Peyer's patch (tissue), 4 donors: ENCODE results near the gene OIP5. TPM values are rescaled to one million over a fixed set of nuclear protein-coding genes. Genes with fewer than 3 reads are reported as not detected.

ENCODE experiments used
- DNase-seq, 3 donors: peaks; one replicate each; pipeline ENCODE4 v3.0.0-alpha.2; 2017 to 2019
- H3K27ac ChIP-seq, 4 donors: fragments of 200-600 bp; sonication (generic); one replicate each; pipeline ENCODE4 v1.5.1; 2016 to 2019
- H3K27me3 ChIP-seq, 2 donors: fragments of 200-600 bp; sonication (generic); one replicate each; pipeline ENCODE4 v1.5.1; 2019
- H3K36me3 ChIP-seq, 3 donors: fragments of 200-600 bp; sonication (generic); one replicate each; pipeline ENCODE4 v1.5.1; 2016 to 2019
- H3K4me1 ChIP-seq, 4 donors: fragments of 200-600 bp; sonication (generic); one replicate each; pipeline ENCODE4 v1.5.1; 2016 to 2019
- H3K4me3 ChIP-seq, 4 donors: fragments of 200-600 bp; sonication (generic); 1 replicate in 3 of 4; 2 replicates in 1 of 4; pipeline ENCODE4 v1.5.1; 2016 to 2019; ENCODE audit warnings: mild to moderate bottlenecking in 1 of 4
- H3K9me3 ChIP-seq, 4 donors: fragments of 200-600 bp; sonication (generic); one replicate each; pipeline ENCODE4 v1.5.1; 2016 to 2019; ENCODE audit warnings: mild to moderate bottlenecking in 1 of 4
- CTCF ChIP-seq, 6 experiments: fragments of 450-650 bp in 4 of 6; fragments of 200-600 bp in 2 of 6; sonication (generic) in 1 of 6; IDR thresholded peaks; one replicate each; pipeline ENCODE4 v1.5.1; 2017 to 2019; ENCODE audit warnings: antibody characterized with exemption in 6 of 6, mild to moderate bottlenecking in 3 of 6, moderate library complexity in 1 of 6
- POLR2A ChIP-seq, 2 donors: fragments of 450-650 bp; IDR thresholded peaks; one replicate each; pipeline ENCODE4 v1.5.1; 2017; ENCODE audit warnings: antibody characterized with exemption in 2 of 2, mild to moderate bottlenecking in 2 of 2, moderate library complexity in 2 of 2
- total RNA-seq, 4 donors: library from RNA; depleted of rRNA; stranded (reverse); fragments of >200 nt; gene quantifications; one replicate each; pipeline ENCODE4 v1.1.0, GENCODE V29; 2016

Gene OIP5
- 1 to 10 TPM in 2 of 4 donors, not detected in 2; 1.0 to 1.9 TPM for total RNA-seq

- Histone ChIP-seq H3K9me3 (no peaks in the 10 kb centered on the region), H3K4me1 (peaks cover 0 to 6% (median 4%) of the 10 kb centered on the region in 4 donors), H3K27me3 (no peaks in the 10 kb centered on the region), H3K4me3 (peak within 1 kb of the TSS; percentile 80 to 93 (median 84)), H3K36me3 (no peaks in the 10 kb centered on the region), H3K27ac (peak within 1 kb of the TSS; percentile 60 to 81 (median 77))
- TF ChIP-seq CTCF (IDR thresholded peaks at IDR 0.05), result peak in 4 of 6 experiments; percentile 44 to 76 (median 60)
- peak; percentile 16 to 72 for TF ChIP-seq POLR2A (IDR thresholded peaks at IDR 0.05)
- peak; percentile 97 to 99 (median 99) for DNase-seq
Observed at GRCh38 chr15:41332194-41333025, at the start of gene OIP5, which contains the start of gene NUSAP1. TSS of gene OIP5 (minus strand) at chr15:41332591. CDS start at chr15:41332561, 30 bp downstream. TSS of gene NUSAP1 (plus strand) at chr15:41332881. CDS start at chr15:41332958, 77 bp downstream.

- DNase-seq, result no peak
- no peaks in the 10 kb centered on the region for H3K27me3 ChIP-seq
- no peaks in the 10 kb centered on the region for H3K9me3 ChIP-seq
- no peak overlapping the region for H3K27ac ChIP-seq
- no peaks in the 10 kb centered on the region for H3K4me1 ChIP-seq
- no peak for TF ChIP-seq CTCF (IDR thresholded peaks at IDR 0.05)
- TF ChIP-seq POLR2A (IDR thresholded peaks at IDR 0.05), result no peak
- no peaks in the 10 kb centered on the region for H3K36me3 ChIP-seq
- H3K4me3 ChIP-seq, result no peak overlapping the region
Observed at GRCh38 chr15:41377978-41378377, 45.6 kb upstream of the OIP5 start.

- Histone ChIP-seq H3K4me1 (no peaks in the 10 kb centered on the region), H3K27me3 (no peaks in the 10 kb centered on the region), H3K4me3 (no peak overlapping the region), H3K36me3 (no peaks in the 10 kb centered on the region), H3K9me3 (no peaks in the 10 kb centered on the region), H3K27ac (no peak overlapping the region)
- no peak for DNase-seq
- TF ChIP-seq POLR2A (IDR thresholded peaks at IDR 0.05), result no peak
- TF ChIP-seq CTCF (IDR thresholded peaks at IDR 0.05), result no peak
Observed at GRCh38 chr15:41367418-41367817, 35.0 kb upstream of the OIP5 start.

GRCh38 chr15:41354371-41354770 lies 22.0 kb upstream of the OIP5 start:
- DNase-seq, result no peak
- Histone ChIP-seq H3K27ac (no peak overlapping the region), H3K4me1 (no peaks in the 10 kb centered on the region), H3K9me3 (no peaks in the 10 kb centered on the region), H3K36me3 (no peaks in the 10 kb centered on the region), H3K27me3 (no peaks in the 10 kb centered on the region), H3K4me3 (no peak overlapping the region)
- no peak for TF ChIP-seq POLR2A (IDR thresholded peaks at IDR 0.05)
- no peak for TF ChIP-seq CTCF (IDR thresholded peaks at IDR 0.05)

GRCh38 chr15:41350057-41350717 lies 17.8 kb upstream of the OIP5 start:
- H3K9me3 ChIP-seq, result no peaks in the 10 kb centered on the region
- H3K4me3 ChIP-seq, result no peak overlapping the region
- H3K4me1 ChIP-seq, result no peaks in the 10 kb centered on the region
- TF ChIP-seq CTCF (IDR thresholded peaks at IDR 0.05), result no peak
- TF ChIP-seq POLR2A (IDR thresholded peaks at IDR 0.05), result no peak
- DNase-seq, result no peak
- no peaks in the 10 kb centered on the region for H3K27me3 ChIP-seq
- H3K27ac ChIP-seq, result no peak overlapping the region
- H3K36me3 ChIP-seq, result no peaks in the 10 kb centered on the region
